ENCODE measurements around the gene ANAPC15. TPM values are rescaled to one million over a fixed set of nuclear protein-coding genes. Genes with fewer than 3 reads are reported as not detected.

ANAPC15 gene
- total RNA-seq: 40.7 and 48.8 TPM in 2 replicates

DNA sequence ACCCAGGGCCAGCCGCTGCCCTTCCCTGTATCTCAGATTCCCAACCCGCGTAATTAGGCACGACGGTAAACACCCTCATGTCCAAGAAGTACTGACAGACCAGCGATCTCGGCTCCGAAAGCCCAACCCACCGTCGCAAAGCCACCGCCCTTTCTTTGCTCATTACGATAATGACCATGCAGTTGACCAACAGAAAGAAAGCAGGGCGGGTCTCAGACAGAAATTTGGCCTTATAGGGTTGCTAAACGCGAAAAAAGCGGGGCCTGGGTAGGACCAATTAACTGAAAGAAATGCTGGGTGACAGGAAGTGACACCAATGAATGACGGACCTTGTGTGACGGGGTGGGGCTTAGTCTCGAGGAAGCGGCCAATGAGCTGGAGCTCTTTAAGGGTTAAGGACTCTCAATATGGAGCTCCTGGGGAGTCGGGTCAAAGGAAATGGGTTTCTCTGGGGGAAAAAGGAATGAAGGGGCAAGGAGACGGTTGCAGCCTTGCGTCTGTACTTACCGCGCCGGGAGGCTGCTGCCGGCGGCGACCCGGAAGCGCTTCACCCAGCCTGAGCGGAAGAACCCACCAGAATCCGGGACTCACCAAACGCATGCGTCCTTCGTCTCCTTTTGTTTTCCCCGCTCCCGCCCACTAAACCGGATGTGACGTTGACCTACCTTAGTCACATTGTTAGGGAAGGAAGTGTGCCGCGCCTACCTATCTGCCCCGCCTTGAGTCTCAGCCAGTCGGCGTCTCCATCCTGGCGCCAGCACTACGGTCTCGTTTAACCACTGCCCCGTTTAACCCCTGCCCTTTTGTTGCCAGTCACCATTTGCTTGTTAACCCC is at the start of gene ANAPC15:
Gene ANAPC15, minus strand, starts transcription at position 553 of the 835 bp plus-strand sequence. CDS start 1,419 bp downstream, outside the sequence.

DNA sequence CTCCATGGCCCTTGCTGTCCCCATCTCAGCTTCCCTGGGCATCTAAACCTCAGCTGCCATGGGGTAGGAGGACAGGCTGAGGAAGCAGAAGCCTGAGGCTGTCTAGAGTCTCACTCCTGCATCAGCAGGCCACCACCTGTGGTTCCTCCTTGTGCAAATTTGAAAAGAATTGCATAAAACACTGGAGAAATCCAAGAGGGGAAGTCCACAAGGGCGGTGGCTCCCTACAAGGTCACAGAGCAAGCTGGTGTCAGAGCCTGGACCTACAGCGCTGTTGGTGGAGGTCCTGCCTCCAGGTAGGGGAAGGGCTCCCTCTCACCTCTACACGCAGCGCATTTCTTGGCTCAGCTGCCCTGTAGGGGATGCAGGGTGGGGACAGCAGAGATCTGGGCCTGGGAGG is 23.0 kb upstream of the ANAPC15 start, which contains the start of gene FOLR3:
Gene FOLR3, plus strand, starts transcription at position 253 of the 400 bp plus-strand sequence. CDS start 228 bp downstream, outside the sequence.

DNA sequence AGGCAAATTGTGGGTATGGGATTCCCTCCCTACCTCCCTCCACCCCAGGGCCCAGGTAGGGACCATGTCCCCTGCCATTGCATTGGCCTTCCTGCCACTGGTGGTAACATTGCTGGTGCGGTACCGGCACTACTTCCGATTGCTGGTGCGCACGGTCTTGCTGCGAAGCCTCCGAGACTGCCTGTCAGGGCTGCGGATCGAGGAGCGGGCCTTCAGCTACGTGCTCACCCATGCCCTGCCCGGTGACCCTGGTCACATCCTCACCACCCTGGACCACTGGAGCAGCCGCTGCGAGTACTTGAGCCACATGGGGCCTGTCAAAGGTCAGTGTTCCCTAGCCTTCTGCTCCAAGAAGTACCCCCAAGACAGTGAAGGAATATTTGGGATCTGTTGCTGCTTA is 6.6 kb downstream of the ANAPC15 start, which contains the start of gene TOMT:
Gene TOMT, plus strand, starts transcription at position 37 of the 400 bp plus-strand sequence. Its CDS starts 28 bp downstream, at position 65.

DNA sequence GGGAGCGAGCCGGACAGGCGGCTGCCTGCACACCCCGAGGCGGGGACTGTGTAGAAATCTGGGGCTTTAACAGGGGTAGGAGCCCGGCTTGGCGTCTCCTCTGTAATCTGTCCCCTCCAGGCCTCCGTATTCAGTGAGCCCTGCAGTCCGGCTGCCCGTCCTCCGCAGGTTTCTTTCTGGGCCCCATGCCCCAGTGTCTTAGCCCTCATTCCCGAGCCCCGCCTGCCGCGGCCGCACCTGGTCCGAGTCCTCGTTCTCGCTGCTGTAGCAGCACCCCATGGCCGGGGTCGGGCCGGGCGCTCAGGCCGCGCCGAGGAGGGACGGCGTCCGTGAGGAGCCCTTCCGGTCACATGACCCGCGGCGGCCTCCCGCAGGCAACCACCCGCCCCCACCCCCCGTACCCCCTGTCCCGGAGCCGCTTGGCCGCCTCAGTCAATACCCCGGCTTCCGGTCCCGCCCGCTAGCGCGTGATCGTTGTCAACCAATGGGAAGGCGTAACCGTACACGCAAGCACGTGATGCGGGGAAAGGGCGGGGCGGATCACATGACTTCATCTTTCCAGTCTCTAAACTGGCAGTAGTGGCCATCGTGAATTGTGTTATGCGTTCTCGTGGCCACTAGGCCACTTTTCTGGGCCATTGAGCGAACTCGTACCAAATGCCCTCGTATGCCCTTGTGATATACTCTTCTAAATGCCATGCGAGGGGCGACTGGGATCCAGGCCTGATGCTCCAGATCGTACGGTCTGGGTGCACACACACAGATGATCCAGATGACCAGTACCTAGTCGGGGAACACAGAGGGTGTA is 9.3 kb downstream of the ANAPC15 start, which contains the start of gene LAMTOR1:
Gene LAMTOR1, minus strand, starts transcription at position 352 of the 808 bp plus-strand sequence. Its CDS starts 73 bp downstream, at position 279.

DNA sequence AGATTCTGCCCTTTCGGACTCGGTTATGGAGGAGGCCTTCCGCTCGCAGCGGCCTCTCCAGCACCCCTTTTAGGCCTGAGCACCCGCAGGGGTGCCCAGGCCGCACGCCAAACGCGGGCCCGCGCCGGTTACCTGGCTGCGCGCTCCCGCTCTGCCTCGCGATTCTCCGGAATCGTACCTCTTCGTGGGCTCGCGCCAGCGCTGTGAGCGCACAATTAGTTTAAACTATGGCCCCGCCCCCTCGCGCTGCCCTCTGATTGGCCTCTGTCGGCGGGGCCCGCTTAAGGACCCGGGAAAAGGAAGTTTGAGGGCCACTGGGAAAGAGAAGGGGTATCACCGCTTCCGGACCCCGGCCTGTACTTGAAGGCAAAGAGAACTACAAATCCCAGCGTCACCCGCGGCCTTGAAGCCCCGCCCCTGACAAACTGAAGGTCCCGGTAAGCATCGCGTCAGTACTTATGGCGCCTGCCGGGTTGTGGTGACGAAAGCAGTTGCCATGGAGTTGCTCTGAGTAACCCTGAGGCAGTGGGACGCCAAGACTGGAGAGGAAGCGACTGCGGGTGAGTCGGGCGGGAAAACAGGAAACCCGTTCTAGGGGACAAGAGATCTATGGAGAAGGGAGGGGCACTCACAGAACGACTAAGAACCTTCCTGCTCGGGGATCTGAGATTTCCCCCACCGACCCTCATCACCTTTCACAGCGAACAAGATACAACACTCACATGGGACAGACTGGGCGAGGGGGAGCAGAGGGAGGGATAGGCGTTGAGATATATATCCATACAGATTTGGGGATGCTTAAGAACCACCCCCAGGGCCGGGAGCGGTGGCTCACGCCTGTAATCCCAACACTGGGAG is 31.9 kb downstream of the ANAPC15 start, which contains the start of the genes LRRC51 and NUMA1:
Gene LRRC51, plus strand, starts transcription at position 525 of the 858 bp plus-strand sequence. CDS start 8,234 bp downstream, outside the sequence.
Gene NUMA1, minus strand, starts transcription at position 217 of the 858 bp plus-strand sequence. CDS start 44,599 bp downstream, outside the sequence.

Other genes starting within 250 kb of the ANAPC15 start
- not detected in 2 replicates for gene DEFB131B, start 234.2 kb downstream of the ANAPC15 start, total RNA-seq
- 2.1 and 4.9 TPM in 2 replicates for gene XNDC1N, start 184.1 kb downstream of the ANAPC15 start, total RNA-seq
- gene RNF121, start 183.6 kb downstream of the ANAPC15 start, total RNA-seq: 22.1 and 24.1 TPM in 2 replicates
- 4.9 and 6.4 TPM in 2 replicates for gene IL18BP, start 113.8 kb downstream of the ANAPC15 start, total RNA-seq
- gene NUMA1, start 32.2 kb downstream of the ANAPC15 start, total RNA-seq: 102 and 108 TPM in 2 replicates
- 1.2 and 2.6 TPM in 2 replicates for gene LRRC51, start 31.8 kb downstream of the ANAPC15 start, total RNA-seq
- gene LAMTOR1, start 9.4 kb downstream of the ANAPC15 start, total RNA-seq: 168 and 171 TPM in 2 replicates
- gene TOMT, start 6.8 kb downstream of the ANAPC15 start, total RNA-seq: not detected in 2 replicates
- gene FOLR3, start 23.0 kb upstream of the ANAPC15 start, total RNA-seq: not detected in 2 replicates
- not detected in 2 replicates for gene FOLR1, start 79.4 kb upstream of the ANAPC15 start, total RNA-seq
- gene FOLR2, start 104.1 kb upstream of the ANAPC15 start, total RNA-seq: not detected in 2 replicates
- gene INPPL1, start 112.1 kb upstream of the ANAPC15 start, total RNA-seq: 41.3 and 42.8 TPM in 2 replicates
- gene PHOX2A, start 131.5 kb upstream of the ANAPC15 start, total RNA-seq: not detected in 2 replicates